OCI-LY1 (cell line): Measurements from ENCODE around the gene JAKMIP2.

Experiments
- EZH2 ChIP-seq: fragments of 200-600 bp; sonication (generic), shearing (Covaris generic); IDR thresholded peaks from 2 replicates; pipeline ENCODE4 v1.8.0; 2017; ENCODE audit warnings: borderline replicate concordance, mixed run types, mild to moderate bottlenecking, antibody characterized with exemption, low read length, moderate library complexity, mixed read lengths
- TF ChIP-seq, protein P1 (sequence below): fragments of 200-600 bp; sonication (generic), shearing (Covaris generic); IDR thresholded peaks from 2 replicates; pipeline ENCODE4 v1.5.1; 2017; ENCODE audit warnings: mild to moderate bottlenecking, antibody characterized with exemption, low read length, moderate library complexity, mixed read lengths

DNA sequence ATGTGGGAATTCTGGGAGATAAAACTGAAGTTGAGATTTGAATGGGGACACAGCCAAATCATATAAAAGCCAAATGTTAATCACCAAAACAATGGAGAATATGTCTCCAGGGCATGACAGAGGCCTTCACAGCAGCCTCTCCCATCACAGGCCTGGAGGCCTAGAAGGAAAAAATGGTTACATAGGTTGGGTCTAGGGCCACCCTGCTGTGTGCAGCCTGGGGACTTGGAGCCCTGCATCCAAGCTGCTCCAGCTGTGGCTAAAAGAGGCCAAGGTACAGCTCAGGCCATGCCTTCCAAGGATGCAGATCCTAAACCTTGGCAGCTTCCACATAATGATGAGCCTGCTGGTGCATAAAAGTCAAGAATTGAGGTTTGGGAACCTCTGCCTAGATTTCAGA lies 85.1 kb downstream of the JAKMIP2 start:
- TF ChIP-seq EZH2, result no peak
- TF ChIP-seq, protein P1, sequence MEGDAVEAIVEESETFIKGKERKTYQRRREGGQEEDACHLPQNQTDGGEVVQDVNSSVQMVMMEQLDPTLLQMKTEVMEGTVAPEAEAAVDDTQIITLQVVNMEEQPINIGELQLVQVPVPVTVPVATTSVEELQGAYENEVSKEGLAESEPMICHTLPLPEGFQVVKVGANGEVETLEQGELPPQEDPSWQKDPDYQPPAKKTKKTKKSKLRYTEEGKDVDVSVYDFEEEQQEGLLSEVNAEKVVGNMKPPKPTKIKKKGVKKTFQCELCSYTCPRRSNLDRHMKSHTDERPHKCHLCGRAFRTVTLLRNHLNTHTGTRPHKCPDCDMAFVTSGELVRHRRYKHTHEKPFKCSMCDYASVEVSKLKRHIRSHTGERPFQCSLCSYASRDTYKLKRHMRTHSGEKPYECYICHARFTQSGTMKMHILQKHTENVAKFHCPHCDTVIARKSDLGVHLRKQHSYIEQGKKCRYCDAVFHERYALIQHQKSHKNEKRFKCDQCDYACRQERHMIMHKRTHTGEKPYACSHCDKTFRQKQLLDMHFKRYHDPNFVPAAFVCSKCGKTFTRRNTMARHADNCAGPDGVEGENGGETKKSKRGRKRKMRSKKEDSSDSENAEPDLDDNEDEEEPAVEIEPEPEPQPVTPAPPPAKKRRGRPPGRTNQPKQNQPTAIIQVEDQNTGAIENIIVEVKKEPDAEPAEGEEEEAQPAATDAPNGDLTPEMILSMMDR, result no peak
